NCI-H2029 (cell line): ENCODE measurements around the gene HOXD3.

Experiments used
- DNase-seq: peaks from one replicate; lab custom pipeline; 2025; lab: John Stamatoyannopoulos, UW

The HOXD3 gene

DNA sequence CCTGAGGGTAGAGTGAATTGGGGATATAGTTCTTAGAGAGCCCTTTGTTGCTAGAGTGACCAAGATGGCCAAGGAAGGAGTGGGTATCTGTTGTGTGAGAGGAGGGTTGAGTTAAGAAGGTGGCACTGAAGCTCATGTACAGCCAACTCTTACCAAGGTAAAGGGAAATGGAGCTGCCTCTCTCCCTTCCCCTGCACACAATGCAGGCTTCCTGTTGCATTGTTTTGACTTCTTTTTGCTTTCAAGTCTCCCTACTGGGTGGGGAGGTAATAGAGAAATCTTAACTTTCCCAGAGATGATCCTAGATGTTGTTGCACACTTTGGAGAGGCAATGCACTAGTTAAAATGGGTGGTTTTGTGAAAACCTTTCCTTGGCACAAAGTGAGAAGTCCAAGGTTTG, 55.2 kb downstream of the HOXD3 start:
- no peak for DNase-seq

DNA sequence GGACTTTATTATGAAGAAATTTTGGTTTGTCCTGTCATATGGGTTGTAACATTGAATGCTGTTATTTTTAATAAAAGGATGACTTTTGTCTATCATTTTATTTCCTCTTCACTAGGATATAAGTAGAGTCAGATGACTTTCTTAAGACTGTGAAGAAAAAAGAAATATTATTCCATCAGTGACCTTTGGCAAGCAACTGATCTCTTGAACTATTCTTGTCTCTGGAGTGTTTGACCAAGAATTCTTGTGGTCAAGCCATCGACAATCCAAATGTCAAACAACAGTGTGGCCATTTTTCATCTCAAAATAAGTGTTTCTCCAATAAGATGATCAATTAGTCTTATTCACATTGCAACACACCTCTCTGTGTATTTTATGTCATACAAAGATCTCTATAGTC, 56.3 kb downstream of the HOXD3 start:
- DNase-seq, result no peak
